ENCODE measurements around the gene HHIPL1. TPM values are rescaled to one million over a fixed set of nuclear protein-coding genes. Genes with fewer than 3 reads are reported as not detected.
"Not testable (repeated sequence)": the region's sequence is repeated elsewhere in the genome, so short reads cannot be mapped to it uniquely, and the experiment has no call there.

HHIPL1 gene
- total RNA-seq, 1 donor from 2014 or later = 0.86 TPM

DNA sequence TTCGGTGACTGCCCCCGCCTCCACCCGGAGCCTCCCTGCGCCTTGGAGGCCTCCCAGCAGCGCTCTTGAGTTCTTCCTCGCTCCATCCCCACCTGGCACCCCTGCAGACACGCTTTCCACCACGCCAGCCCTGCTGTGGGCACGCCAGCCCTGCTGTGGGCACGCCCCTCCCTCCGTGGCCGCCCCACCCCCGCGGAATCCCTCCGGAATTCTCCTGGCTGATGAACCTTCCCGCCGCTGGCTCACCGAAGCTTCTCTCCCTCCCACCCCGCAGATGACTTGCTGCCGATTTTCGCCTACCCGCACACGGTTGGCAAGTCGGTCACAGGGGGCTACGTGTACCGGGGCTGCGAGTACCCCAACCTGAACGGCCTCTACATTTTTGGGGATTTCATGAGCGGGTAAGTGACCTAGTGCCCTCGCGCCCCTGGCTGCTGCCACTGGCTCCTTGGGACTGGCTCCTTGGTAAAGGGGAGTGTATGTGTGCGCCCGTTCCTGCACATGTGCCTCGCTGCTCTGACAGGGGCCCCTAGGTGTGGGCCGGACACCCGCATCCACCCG lies 15.2 kb downstream of the HHIPL1 start:
- TF ChIP-seq, protein P1, sequence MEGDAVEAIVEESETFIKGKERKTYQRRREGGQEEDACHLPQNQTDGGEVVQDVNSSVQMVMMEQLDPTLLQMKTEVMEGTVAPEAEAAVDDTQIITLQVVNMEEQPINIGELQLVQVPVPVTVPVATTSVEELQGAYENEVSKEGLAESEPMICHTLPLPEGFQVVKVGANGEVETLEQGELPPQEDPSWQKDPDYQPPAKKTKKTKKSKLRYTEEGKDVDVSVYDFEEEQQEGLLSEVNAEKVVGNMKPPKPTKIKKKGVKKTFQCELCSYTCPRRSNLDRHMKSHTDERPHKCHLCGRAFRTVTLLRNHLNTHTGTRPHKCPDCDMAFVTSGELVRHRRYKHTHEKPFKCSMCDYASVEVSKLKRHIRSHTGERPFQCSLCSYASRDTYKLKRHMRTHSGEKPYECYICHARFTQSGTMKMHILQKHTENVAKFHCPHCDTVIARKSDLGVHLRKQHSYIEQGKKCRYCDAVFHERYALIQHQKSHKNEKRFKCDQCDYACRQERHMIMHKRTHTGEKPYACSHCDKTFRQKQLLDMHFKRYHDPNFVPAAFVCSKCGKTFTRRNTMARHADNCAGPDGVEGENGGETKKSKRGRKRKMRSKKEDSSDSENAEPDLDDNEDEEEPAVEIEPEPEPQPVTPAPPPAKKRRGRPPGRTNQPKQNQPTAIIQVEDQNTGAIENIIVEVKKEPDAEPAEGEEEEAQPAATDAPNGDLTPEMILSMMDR (IDR thresholded peaks at IDR 0.05; ENCODE audit: insufficient read depth, low read depth, low read length) = no peak
- no peak for TF ChIP-seq EZH2 (IDR thresholded peaks at IDR 0.05; ENCODE audit: insufficient read depth, low read length)
- Histone ChIP-seq H3K36me3 (ENCODE audit: insufficient read depth, low read length) (no peaks in the 10 kb centered on the region), H2AFZ (ENCODE audit: low read depth, low read length) (peak overlapping the region; percentile 11), H3K4me1 (ENCODE audit: insufficient read depth, low read length) (peaks cover 10% of the 10 kb centered on the region), H3K9me3 (ENCODE audit: insufficient read depth, low read depth, low read length) (no peaks in the 10 kb centered on the region), H3K4me3 (ENCODE audit: insufficient read depth, low read depth, low read length) (no peak overlapping the region), H3K27me3 (ENCODE audit: insufficient read depth, low read length) (peaks cover 3% of the 10 kb centered on the region), H3K79me2 (ENCODE audit: insufficient read depth, low read length) (no peaks in the 10 kb centered on the region), H4K20me1 (ENCODE audit: insufficient read depth, low read length) (no peaks in the 10 kb centered on the region), H3K27ac (ENCODE audit: low read depth, low read length) (no peak overlapping the region), H3K4me2 (ENCODE audit: low read length) (no peak overlapping the region), H3K9ac (ENCODE audit: low read length) (no peak overlapping the region)
- Mint-ChIP-seq H3K36me3 (ENCODE audit: low read depth, unreplicated experiment) (peaks cover 3% of the 10 kb centered on the region), H3K9me3 (ENCODE audit: unreplicated experiment) (no peaks in the 10 kb centered on the region), H3K4me1 (ENCODE audit: low read depth, unreplicated experiment) (peaks cover 13% of the 10 kb centered on the region), H3K4me3 (ENCODE audit: unreplicated experiment) (no peak overlapping the region), H3K27me3 (ENCODE audit: low read depth, unreplicated experiment) (peaks cover 34% of the 10 kb centered on the region), H3K27ac (ENCODE audit: unreplicated experiment) (no peak overlapping the region)
- DNase-seq (ENCODE audit: low read depth) (no peak), FAIRE-seq (no peak)

DNA sequence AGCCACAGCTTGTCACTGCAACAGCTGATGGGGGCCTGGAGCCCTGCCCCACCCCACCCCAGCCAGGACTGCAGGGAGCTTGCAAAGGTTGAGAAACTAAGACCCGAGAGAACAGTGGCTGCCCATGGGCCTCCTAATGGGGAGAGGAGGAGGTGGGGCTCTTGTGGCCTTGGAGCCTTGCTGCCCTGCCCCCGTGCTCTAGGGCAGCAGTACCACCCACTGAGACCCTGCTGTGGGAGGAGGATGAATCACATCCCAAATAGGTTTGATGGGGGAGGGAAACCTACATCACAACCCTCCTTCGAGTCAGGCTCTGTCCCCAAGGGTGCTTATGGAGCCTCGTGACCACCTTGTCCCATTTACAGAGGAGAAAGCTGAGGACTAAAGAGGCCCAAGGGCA lies 15.9 kb downstream of the HHIPL1 start:
- Mint-ChIP-seq H3K4me1 (ENCODE audit: low read depth, unreplicated experiment) (peaks cover 13% of the 10 kb centered on the region), H3K36me3 (ENCODE audit: low read depth, unreplicated experiment) (peaks cover 3% of the 10 kb centered on the region), H3K9me3 (ENCODE audit: unreplicated experiment) (no peaks in the 10 kb centered on the region), H3K27ac (ENCODE audit: unreplicated experiment) (no peak overlapping the region), H3K27me3 (ENCODE audit: low read depth, unreplicated experiment) (peaks cover 34% of the 10 kb centered on the region), H3K4me3 (ENCODE audit: unreplicated experiment) (no peak overlapping the region)
- Histone ChIP-seq H3K79me2 (ENCODE audit: insufficient read depth, low read length) (no peaks in the 10 kb centered on the region), H4K20me1 (ENCODE audit: insufficient read depth, low read length) (no peaks in the 10 kb centered on the region), H3K27me3 (ENCODE audit: insufficient read depth, low read length) (peaks cover 3% of the 10 kb centered on the region), H3K4me2 (ENCODE audit: low read length) (peak overlapping the region; percentile 25), H3K36me3 (ENCODE audit: insufficient read depth, low read length) (no peaks in the 10 kb centered on the region), H2AFZ (ENCODE audit: low read depth, low read length) (peak overlapping the region; percentile 11), H3K9ac (ENCODE audit: low read length) (no peak overlapping the region), H3K9me3 (ENCODE audit: insufficient read depth, low read depth, low read length) (no peaks in the 10 kb centered on the region), H3K4me3 (ENCODE audit: insufficient read depth, low read depth, low read length) (no peak overlapping the region), H3K27ac (ENCODE audit: low read depth, low read length) (no peak overlapping the region), H3K4me1 (ENCODE audit: insufficient read depth, low read length) (peaks cover 10% of the 10 kb centered on the region)
- FAIRE-seq (no peak), DNase-seq (ENCODE audit: low read depth) (no peak)
- TF ChIP-seq, protein P1 (IDR thresholded peaks at IDR 0.05; ENCODE audit: insufficient read depth, low read depth, low read length) = no peak
- no peak for TF ChIP-seq EZH2 (IDR thresholded peaks at IDR 0.05; ENCODE audit: insufficient read depth, low read length)

DNA sequence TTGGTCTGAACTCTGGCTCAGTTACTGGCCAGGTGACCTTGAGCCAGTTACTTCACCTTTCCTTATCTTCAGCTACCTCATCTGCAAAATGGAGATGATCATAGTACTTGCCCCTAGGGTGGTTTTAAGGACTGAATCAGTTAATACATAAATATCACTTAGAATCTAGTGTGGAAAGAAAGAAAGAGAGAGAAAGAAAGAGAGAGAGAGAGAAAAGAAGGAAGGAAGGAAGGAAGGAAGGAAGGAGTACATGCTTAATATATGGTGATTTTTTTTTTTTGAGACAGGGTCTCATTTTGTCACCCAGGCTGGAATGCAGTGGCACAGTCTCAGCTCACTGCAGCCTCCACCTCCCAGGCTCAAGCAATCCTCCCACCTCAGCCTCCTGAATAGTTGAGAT lies 16.3 kb downstream of the HHIPL1 start:
- H3K9me3 Mint-ChIP-seq (ENCODE audit: unreplicated experiment); H2AFZ ChIP-seq (ENCODE audit: low read depth, low read length); H3K79me2 ChIP-seq (ENCODE audit: insufficient read depth, low read length); H3K36me3 Mint-ChIP-seq (ENCODE audit: low read depth, unreplicated experiment); H3K4me3 ChIP-seq (ENCODE audit: insufficient read depth, low read depth, low read length); H3K36me3 ChIP-seq (ENCODE audit: insufficient read depth, low read length); H4K20me1 ChIP-seq (ENCODE audit: insufficient read depth, low read length); H3K27ac Mint-ChIP-seq (ENCODE audit: unreplicated experiment); FAIRE-seq; H3K27ac ChIP-seq (ENCODE audit: low read depth, low read length); H3K9ac ChIP-seq (ENCODE audit: low read length); H3K27me3 ChIP-seq (ENCODE audit: insufficient read depth, low read length); H3K9me3 ChIP-seq (ENCODE audit: insufficient read depth, low read depth, low read length); H3K4me3 Mint-ChIP-seq (ENCODE audit: unreplicated experiment); DNase-seq (ENCODE audit: low read depth): not testable (repeated sequence)
- Histone ChIP-seq H3K4me2 (ENCODE audit: low read length) (peak overlapping the region; percentile 25), H3K4me1 (ENCODE audit: insufficient read depth, low read length) (peaks cover 10% of the 10 kb centered on the region)
- H3K4me1 Mint-ChIP-seq (ENCODE audit: low read depth, unreplicated experiment) = peaks cover 13% of the 10 kb centered on the region
- H3K27me3 Mint-ChIP-seq (ENCODE audit: low read depth, unreplicated experiment) = peaks cover 34% of the 10 kb centered on the region
